HG03439 (cell line): ENCODE results near the gene TSPAN12.
A peak's percentile ranks its signal among the peaks of the same experiment; 100 is the strongest.

ENCODE experiments used
- ATAC-seq: cut with Tn5 transposase; IDR thresholded peaks from one replicate; pipeline ENCODE4 v1.9.1; 2021; ENCODE audit warnings: mild to moderate bottlenecking, moderate library complexity; ENCODE audit not compliant: unreplicated experiment

The TSPAN12 gene

DNA sequence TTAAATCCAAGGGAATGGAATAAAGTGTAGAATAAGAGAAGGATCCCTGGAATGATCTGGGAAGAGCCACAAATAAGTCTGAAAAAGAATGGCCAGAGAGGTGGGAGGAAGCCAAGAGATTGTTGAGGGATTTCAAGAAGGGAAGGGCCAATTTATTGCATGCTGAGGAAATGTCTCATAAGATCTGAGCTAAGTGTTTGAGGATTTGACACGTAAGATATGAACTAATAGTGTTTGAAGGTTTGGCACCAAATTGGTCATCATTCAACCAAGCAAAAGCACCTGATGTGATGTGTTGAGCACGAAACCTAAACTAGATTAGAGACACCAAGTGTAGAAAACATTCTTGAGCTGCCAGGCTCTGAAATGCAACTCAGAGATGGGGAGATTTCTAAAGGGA lies 97.9 kb downstream of the TSPAN12 start:
- ATAC-seq, result peak; percentile 91

DNA sequence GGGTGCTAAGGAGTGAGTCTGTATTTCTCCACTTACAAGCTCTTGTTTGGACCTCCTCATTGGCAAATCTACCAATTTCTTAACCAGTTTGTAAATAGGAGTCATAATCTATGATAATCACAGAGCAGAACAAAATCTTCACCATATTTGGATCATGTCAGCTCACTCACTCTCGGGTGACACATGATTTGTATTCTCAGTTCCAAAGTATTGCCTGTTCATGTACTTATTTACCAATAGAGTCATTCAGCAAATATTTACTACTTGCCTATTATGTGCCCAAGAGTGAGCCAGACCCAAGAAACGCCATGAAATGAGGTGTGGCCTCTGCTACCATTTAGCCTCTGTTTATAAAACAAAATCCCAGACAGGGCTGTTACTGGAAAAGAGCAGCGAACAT lies 114.8 kb downstream of the TSPAN12 start:
- no peak for ATAC-seq

DNA sequence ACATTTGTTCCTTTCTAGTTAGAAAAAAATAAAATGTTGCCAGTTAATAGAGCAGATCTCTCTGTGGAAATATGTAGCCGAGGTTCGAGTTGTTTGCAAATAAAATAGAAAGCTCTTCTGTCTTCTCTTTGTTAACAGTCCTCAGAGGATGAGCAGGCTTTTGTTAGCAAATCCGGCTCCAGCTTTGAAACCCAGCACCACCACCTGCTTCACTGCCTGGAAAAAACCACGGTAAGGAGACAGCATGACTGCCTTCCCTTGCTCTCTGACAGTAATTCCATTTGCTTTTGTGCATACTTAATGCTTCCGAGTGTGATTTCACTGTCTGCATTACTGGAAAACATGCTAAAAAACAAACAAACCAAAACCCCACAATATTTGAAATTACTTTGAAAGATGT lies 115.6 kb downstream of the TSPAN12 start:
- ATAC-seq, result no peak

DNA sequence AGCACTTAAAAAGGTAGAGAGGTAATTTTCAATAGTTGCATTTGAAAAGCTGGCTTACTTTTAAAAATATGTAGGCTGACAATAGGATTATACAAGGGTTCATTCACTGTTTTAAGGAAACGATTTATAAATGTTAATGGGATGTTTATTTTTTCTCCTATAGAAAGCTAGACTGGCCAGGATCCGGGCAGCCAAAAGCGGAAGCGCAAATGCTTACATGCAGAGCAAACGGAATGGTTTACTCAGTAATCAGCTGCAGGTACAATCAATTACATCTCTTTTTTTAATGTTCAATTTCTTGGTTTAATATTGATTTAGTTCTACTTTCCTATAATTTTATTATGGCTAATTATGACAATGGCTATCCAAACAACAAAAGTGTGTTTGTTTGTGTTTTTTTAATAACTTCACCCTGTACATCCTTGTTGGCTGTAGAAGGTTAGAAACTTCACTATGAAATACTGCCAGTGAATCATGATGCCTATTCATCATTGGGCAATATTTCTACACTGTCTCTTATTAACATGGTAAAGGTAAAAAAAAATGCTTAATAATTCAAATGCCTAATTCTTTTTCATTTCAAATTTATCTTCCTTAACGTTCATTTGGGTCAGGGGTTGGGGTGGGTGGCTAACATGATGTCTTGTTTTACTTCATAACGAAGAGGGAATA lies 116.4 kb downstream of the TSPAN12 start:
- ATAC-seq, result no peak

DNA sequence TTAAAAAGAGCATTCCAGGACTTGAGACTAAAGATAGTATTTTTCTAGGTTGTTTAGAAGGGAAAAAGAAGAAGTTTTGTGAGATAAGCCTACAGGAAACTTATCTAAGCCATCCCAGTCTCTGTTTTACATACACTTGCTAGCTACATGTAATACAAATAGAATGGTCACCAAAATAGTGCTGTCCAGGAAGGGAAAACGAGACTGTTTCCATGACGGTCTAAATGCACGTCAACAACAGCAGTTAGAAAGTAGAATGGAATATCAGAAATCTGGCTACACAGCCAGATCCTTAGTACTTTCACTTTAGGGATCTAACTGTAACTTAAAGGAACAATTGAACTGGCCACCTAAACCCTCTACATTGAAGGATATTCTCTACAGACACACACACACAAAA lies 117.6 kb downstream of the TSPAN12 start:
- no peak for ATAC-seq

DNA sequence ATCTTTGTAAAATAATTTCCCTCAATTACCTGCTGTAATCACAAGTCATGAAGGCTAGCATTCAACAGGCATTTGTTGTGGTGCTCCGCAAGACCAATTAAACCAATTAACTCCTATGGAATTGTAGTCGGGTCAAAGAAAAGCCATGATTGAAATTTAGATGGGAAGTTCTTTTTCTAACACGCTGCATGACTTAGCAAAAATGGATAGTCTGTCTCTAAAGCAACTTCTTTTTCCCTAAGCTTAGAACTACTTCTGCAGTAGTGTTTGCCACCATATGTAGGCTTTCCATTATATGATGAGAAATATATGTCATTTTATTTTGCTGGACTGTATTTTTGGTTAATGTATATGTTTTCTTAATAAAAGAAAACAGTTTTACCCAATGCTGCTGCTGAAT lies 119.1 kb downstream of the TSPAN12 start:
- no peak for ATAC-seq
